IMR-90 (cell line): ENCODE measurements around the gene TK2. TPM values are rescaled to one million over a fixed set of nuclear protein-coding genes. Genes with fewer than 3 reads are reported as not detected.

ENCODE experiments used
- ATAC-seq: fragments of 200-7000 bp; cut with Tn5 transposase; 2 replicates; pipeline ENCODE4 v1.9.1; 2020; ENCODE audit warnings: low read depth, mild to moderate bottlenecking, moderate library complexity
- BruUV-seq: library from RNA; stranded (reverse); fragments of 400-500 nt; replicated peaks from 2 replicates; lab custom pipeline; 2021; lab: Mats Ljungman, UMichigan
- CTCF ChIA-PET: fragments of 300-600 bp; formaldehyde crosslinking; extraction: SDS; loops from one replicate; lab custom pipeline; 2021; ENCODE audit warnings: antibody characterized with exemption; lab: Yijun Ruan, JAX
- POLR2A ChIA-PET: fragments of 300-600 bp; sonication (Branson Sonifier 250); formaldehyde crosslinking; loops from one replicate; lab custom pipeline; 2022; ENCODE audit warnings: antibody characterized with exemption; ENCODE audit not compliant: unreplicated experiment; lab: Charles Lee
- DNase-seq: peaks from one replicate; pipeline ENCODE4 v3.0.0; 2013
- H2AFZ ChIP-seq: replicated peaks from 2 replicates; pipeline ENCODE3; 2013; ENCODE audit warnings: low read length, mild to moderate bottlenecking; ENCODE audit not compliant: poor library complexity
- H2AK5ac ChIP-seq: 2 replicates; pipeline ENCODE4 v1.6.1; 2013; ENCODE audit warnings: low read depth, low read length, inconsistent platforms
- H2AK9ac ChIP-seq: replicated peaks from 2 replicates; pipeline ENCODE3; 2013; ENCODE audit warnings: mild to moderate bottlenecking, low read depth, low read length, moderate library complexity; ENCODE audit not compliant: poor library complexity
- H2BK120ac ChIP-seq: 2 replicates; pipeline ENCODE4 v1.6.1; 2013; ENCODE audit warnings: low read depth, low read length, inconsistent platforms
- H2BK15ac ChIP-seq: 3 replicates; pipeline ENCODE4 v1.6.1; 2013; ENCODE audit warnings: low read depth, low read length, inconsistent platforms
- H2BK20ac ChIP-seq: 2 replicates; pipeline ENCODE4 v1.6.1; 2013; ENCODE audit warnings: low read depth, mild to moderate bottlenecking, inconsistent platforms, low read length, moderate library complexity
- H2BK5ac ChIP-seq: 2 replicates; pipeline ENCODE4 v1.6.1; 2013; ENCODE audit warnings: mild to moderate bottlenecking, low read depth, low read length, inconsistent platforms; ENCODE audit not compliant: poor library complexity, severe bottlenecking
- H3K14ac ChIP-seq: replicated peaks from 2 replicates; pipeline ENCODE4 v1.6.1; 2013; ENCODE audit warnings: low read depth, low read length, inconsistent platforms
- H3K18ac ChIP-seq: 2 replicates; pipeline ENCODE4 v1.6.1; 2013; ENCODE audit warnings: low read depth, low read length, control low read depth
- H3K23ac ChIP-seq: 2 replicates; pipeline ENCODE4 v1.6.1; 2013; ENCODE audit warnings: low read depth, low read length, inconsistent platforms
- H3K27ac ChIP-seq: 2 replicates; pipeline ENCODE4 v1.5.1; 2013; ENCODE audit warnings: mild to moderate bottlenecking, control low read depth, low read length; ENCODE audit not compliant: insufficient read depth
- H3K27me3 ChIP-seq: 2 replicates; pipeline ENCODE4 v1.6.1; 2013; ENCODE audit warnings: low read length; ENCODE audit not compliant: control insufficient read depth, insufficient read depth
- H3K36me3 ChIP-seq: 2 replicates; pipeline ENCODE4 v1.6.1; 2013; ENCODE audit warnings: low read length, mixed read lengths; ENCODE audit not compliant: control insufficient read depth, insufficient read depth
- H3K4ac ChIP-seq: 2 replicates; pipeline ENCODE4 v1.6.1; 2013; ENCODE audit warnings: low read depth, low read length, inconsistent platforms
- H3K4me1 ChIP-seq: 2 replicates; pipeline ENCODE4 v1.6.1; 2013; ENCODE audit warnings: low read length, mixed read lengths; ENCODE audit not compliant: control insufficient read depth, insufficient read depth
- H3K4me2 ChIP-seq: 2 replicates; pipeline ENCODE4 v1.6.1; 2013; ENCODE audit warnings: low read depth, mild to moderate bottlenecking, control low read depth, low read length, moderate library complexity
- H3K4me3 ChIP-seq: 2 replicates; pipeline ENCODE4 v1.5.1; 2013; ENCODE audit warnings: low read depth, mild to moderate bottlenecking, control low read depth, low read length, moderate library complexity; ENCODE audit not compliant: insufficient read depth
- H3K56ac ChIP-seq: 2 replicates; pipeline ENCODE4 v1.6.1; 2013; ENCODE audit warnings: low read length, inconsistent platforms; ENCODE audit not compliant: insufficient read depth; ENCODE audit errors: extremely low read depth
- H3K79me1 ChIP-seq, 2 experiments: 2 replicates each; pipeline ENCODE4 v1.6.1; 2013; ENCODE audit warnings: low read length in 2 of 2, inconsistent platforms in 1 of 2, low read depth in 1 of 2
- H3K9ac ChIP-seq: 2 replicates; pipeline ENCODE4 v1.6.1; 2013; ENCODE audit warnings: low read depth, low read length, control low read depth
- H3K9me1 ChIP-seq: 2 replicates; pipeline ENCODE4 v1.6.1; 2013; ENCODE audit warnings: low read length, inconsistent platforms; ENCODE audit not compliant: insufficient read depth
- H3K9me3 ChIP-seq: 2 replicates; pipeline ENCODE4 v1.6.1; 2013; ENCODE audit warnings: low read length; ENCODE audit not compliant: control insufficient read depth, insufficient read depth
- H4K20me1 ChIP-seq: 2 replicates; pipeline ENCODE4 v1.6.1; 2013; ENCODE audit warnings: low read length, inconsistent platforms; ENCODE audit not compliant: insufficient read depth
- H4K5ac ChIP-seq: 2 replicates; pipeline ENCODE4 v1.6.1; 2013; ENCODE audit warnings: mild to moderate bottlenecking, low read depth, low read length, control low read depth
- H4K8ac ChIP-seq, 2 experiments: 2 replicates each; pipeline ENCODE4 v1.6.1; 2013; ENCODE audit warnings: low read depth in 2 of 2, low read length in 2 of 2, control low read depth in 1 of 2, inconsistent platforms in 1 of 2
- H4K91ac ChIP-seq: 2 replicates; pipeline ENCODE4 v1.6.1; 2013; ENCODE audit warnings: low read depth, low read length, inconsistent platforms; ENCODE audit not compliant: insufficient read depth
- BHLHE40 ChIP-seq: fragments of 150-350 bp; IDR thresholded peaks from 2 replicates; pipeline ENCODE4 v1.6.1; 2016; ENCODE audit warnings: mild to moderate bottlenecking, low read depth, low read length
- CHD1 ChIP-seq: IDR thresholded peaks from 2 replicates; pipeline ENCODE4 v1.6.1; 2012; ENCODE audit warnings: low read depth, low read length, improper control_type of control experiment
- FOS ChIP-seq: fragments of 150-350 bp; IDR thresholded peaks from 2 replicates; pipeline ENCODE4 v1.6.1; 2016; ENCODE audit warnings: low read depth, low read length
- NFE2L2 ChIP-seq: fragments of 150-350 bp; IDR thresholded peaks from 2 replicates; pipeline ENCODE4 v1.6.1; 2016; ENCODE audit warnings: low read depth, mild to moderate bottlenecking, low read length
- RAD21 ChIP-seq: IDR thresholded peaks from 2 replicates; pipeline ENCODE4 v1.6.1; 2012; ENCODE audit warnings: low read length, improper control_type of control experiment
- RCOR1 ChIP-seq: IDR thresholded peaks from 2 replicates; pipeline ENCODE4 v1.6.1; 2012; ENCODE audit warnings: mild to moderate bottlenecking, low read length, improper control_type of control experiment; ENCODE audit not compliant: insufficient replicate concordance
- SMC3 ChIP-seq: fragments of 150-350 bp; IDR thresholded peaks from 2 replicates; pipeline ENCODE4 v1.6.1; 2016; ENCODE audit warnings: low read depth, mild to moderate bottlenecking, antibody characterized with exemption, low read length, moderate library complexity
- whole genome bisulfite sequencing, 2 experiments: methylation state at CpG; one replicate each; pipeline versions ENCODE4 v1.1.5 to v1.1.7; 2013; ENCODE audit warnings: missing lambda C conversion rate in 2 of 2; ENCODE audit not compliant: insufficient read length in 1 of 2; ENCODE audit errors: extremely low coverage in 2 of 2; 5-methylcytosine and 5-hydroxymethylcytosine counted together
- dilution Hi-C: fragments of 300-500 bp; cut with HindIII; formaldehyde crosslinking; loops from one replicate; pipeline ENCODE4 v1.14.3; 2018; ENCODE audit warnings: low sequenced_read_pairs; ENCODE audit not compliant: unreplicated experiment
- in situ Hi-C: fragments of 300-500 bp; cut with MboI; formaldehyde crosslinking; loops from 3 replicates; pipeline ENCODE4 v1.14.3; 2019; ENCODE audit warnings: low sequenced_read_pairs, inconsistent platforms, mixed read lengths
- intact Hi-C: fragments of 100-400 bp; cut with micrococcal nuclease; formaldehyde crosslinking; loops from 2 replicates; pipeline ENCODE4 v1.10.0; 2022
- polyA plus RNA-seq, 3 experiments: library from polyadenylated mRNA; depleted of rRNA; stranded (reverse); fragments of >200 nt; gene quantifications; 2 replicates each; pipeline ENCODE4 v1.2.3, GENCODE V29; 2012; ENCODE audit warnings: low replicate concordance in 1 of 3
- total RNA-seq: library from RNA; depleted of rRNA; stranded (reverse); fragments of >200 nt; gene quantifications from 2 replicates; pipeline ENCODE4 v1.2.3, GENCODE V29; 2012

TK2 gene
- total and polyA plus RNA-seq, 2 of the 4 experiments (the other 2 are of a cell fraction), result 14.7 to 16.5 TPM

DNA sequence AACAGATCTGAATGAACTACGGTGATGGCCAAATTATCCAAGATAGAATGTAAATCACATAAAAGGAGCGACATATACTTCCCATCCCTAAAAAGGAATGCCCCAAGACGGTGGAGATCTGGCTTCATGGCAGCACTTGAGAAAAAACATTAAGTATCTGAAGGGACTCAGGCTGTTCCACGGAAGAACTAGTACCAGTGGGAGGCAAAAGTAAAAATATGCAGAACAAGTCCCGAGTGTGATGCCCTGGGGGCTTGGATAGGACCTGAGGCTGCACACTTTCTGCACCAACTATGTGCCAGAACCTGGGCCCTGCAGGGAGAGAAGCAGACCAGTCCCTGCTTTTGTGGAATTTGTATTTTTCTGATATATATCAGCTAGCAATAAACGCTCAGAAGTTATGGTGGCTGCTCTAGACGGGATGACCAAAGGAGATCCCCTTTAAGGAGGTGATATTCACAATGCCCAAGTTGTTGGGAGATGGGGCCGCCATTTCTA is 1.9 kb upstream of the TK2 start:
- H2AFZ ChIP-seq, result peak overlapping the region; percentile 100
- H3K27me3 ChIP-seq, result no peaks in the 10 kb centered on the region
- H3K23ac ChIP-seq, result peak overlapping the region; percentile 94
- H3K9me1 ChIP-seq, result peaks cover 16% of the 10 kb centered on the region; the same call in 1 of the 2 replicates
- peaks cover 2% of the 10 kb centered on the region; the same call in 1 of the 2 replicates for H3K36me3 ChIP-seq
- peak overlapping the region; percentile 90 for H2AK5ac ChIP-seq
- 100% methylated on average over 1 of the region's 8 CpGs; no CpG with 5 or more reads in 1 of the 2 experiments for WGBS, 2 experiments
- H3K56ac ChIP-seq, result peak overlapping the region; percentile 93; the same call in 1 of the 2 replicates
- H3K14ac ChIP-seq, result peak overlapping the region; percentile 98
- peak overlapping the region; percentile 98 for H3K4ac ChIP-seq
- ChIA-PET POLR2A (interaction anchor here (0.7 kb wide), 1 partner anchor 30 kb away, joined by 8 read pairs; no protein-coding TSS in a partner anchor), CTCF (interaction anchor here (0.6 to 1.0 kb wide), 3 partner anchors 18 to 148 kb away, joined by 3 to 4 read pairs (median 3); no protein-coding TSS in a partner anchor)
- no peaks in the 10 kb centered on the region for H4K20me1 ChIP-seq
- no TSS peak for BruUV-seq
- H3K4me3 ChIP-seq, result peak overlapping the region; percentile 60
- no peak for TF ChIP-seq NFE2L2
- TF ChIP-seq RAD21, result no peak
- no peak for TF ChIP-seq CHD1
- no peak for TF ChIP-seq BHLHE40
- no peak for TF ChIP-seq FOS
- TF ChIP-seq SMC3, result no peak
- no peak for TF ChIP-seq RCOR1
- H3K79me1 ChIP-seq, result peaks cover 54 to 64% of the 10 kb centered on the region in 2 experiments
- H4K91ac ChIP-seq, result peak overlapping the region; percentile 99
- H2AK9ac ChIP-seq, result peak overlapping the region; percentile 95
- in situ Hi-C loops (loop anchor here (5.0 kb wide), 1 partner anchor 50 kb away; the partner anchor contains the start of gene CMTM3), dilution Hi-C loops (no loop called here), intact Hi-C loops (loop anchor here (2.0 kb wide), 1 partner anchor 53 kb away; the partner anchor contains the start of gene CMTM3)
- peak overlapping the region; percentile 80; the same call in 1 of the 2 replicates for H3K18ac ChIP-seq
- H3K9ac ChIP-seq, result peak overlapping the region; percentile 93
- H3K4me2 ChIP-seq, result peak overlapping the region; percentile 85
- peak overlapping the region; percentile 98 to 100 for H4K8ac ChIP-seq
- peak overlapping the region; percentile 46; the same call in 2 of the 3 replicates for H2BK15ac ChIP-seq
- no peaks in the 10 kb centered on the region for H3K9me3 ChIP-seq
- H3K27ac ChIP-seq, result peak overlapping the region; percentile 96
- H2BK20ac ChIP-seq, result no peak overlapping the region
- peaks cover 7% of the 10 kb centered on the region for H3K4me1 ChIP-seq
- DNase-seq, result no peak
- H2BK120ac ChIP-seq, result peak overlapping the region; percentile 74; the same call in 1 of the 2 replicates
- ATAC-seq, result no peak
- H2BK5ac ChIP-seq, result peak overlapping the region; percentile 96
- peak overlapping the region; percentile 94 for H4K5ac ChIP-seq
